ENCODE measurements around the gene PAGE4.

The PAGE4 gene

GRCh38 chrX:49858341-49858740 lies 29.2 kb downstream of the PAGE4 start:
- no peak overlapping the region for H3K27ac ChIP-seq (ENCODE audit: low read depth, low read length, poor library complexity, severe bottlenecking)
- TF ChIP-seq CTCF (IDR thresholded peaks at IDR 0.05; ENCODE audit: low read length): no peak
- no peak for TF ChIP-seq EZH2 (IDR thresholded peaks at IDR 0.05; ENCODE audit: borderline replicate concordance, low read length)
- no peaks in the 10 kb centered on the region for H3K27me3 ChIP-seq (ENCODE audit: insufficient read depth, low read length)
- no peaks in the 10 kb centered on the region for H3K9me2 ChIP-seq (ENCODE audit: low read depth, low read length)
- no peaks in the 10 kb centered on the region for H3K79me2 ChIP-seq (ENCODE audit: insufficient read depth, low read length)
- no peak overlapping the region for H2AFZ ChIP-seq (ENCODE audit: low read length)
- H3K9ac ChIP-seq (ENCODE audit: low read length): no peak overlapping the region
- H3F3A ChIP-seq (ENCODE audit: insufficient read depth, low read length): no peaks in the 10 kb centered on the region
- no peaks in the 10 kb centered on the region for H3K9me3 ChIP-seq (ENCODE audit: low read length)
- no peaks in the 10 kb centered on the region for H3K4me1 ChIP-seq (ENCODE audit: insufficient read depth, low read length, severe bottlenecking)
- no peaks in the 10 kb centered on the region for H4K20me1 ChIP-seq (ENCODE audit: insufficient read depth, low read length)
- H3K4me2 ChIP-seq (ENCODE audit: low read length): no peak overlapping the region
- no peaks in the 10 kb centered on the region for H3K36me3 ChIP-seq (ENCODE audit: insufficient read depth, low read length)
- no peak overlapping the region for H3K4me3 ChIP-seq (ENCODE audit: low read depth, low read length, poor library complexity, severe bottlenecking)

- Histone ChIP-seq H3K27me3 (ENCODE audit: insufficient read depth, low read length) (no peaks in the 10 kb centered on the region), H3F3A (ENCODE audit: insufficient read depth, low read length) (no peaks in the 10 kb centered on the region), H3K9me3 (ENCODE audit: low read length) (no peaks in the 10 kb centered on the region), H3K4me2 (ENCODE audit: low read length) (no peak overlapping the region), H3K9ac (ENCODE audit: low read length) (no peak overlapping the region), H3K4me3 (ENCODE audit: low read depth, low read length, poor library complexity, severe bottlenecking) (no peak overlapping the region), H3K4me1 (ENCODE audit: insufficient read depth, low read length, severe bottlenecking) (no peaks in the 10 kb centered on the region), H3K9me2 (ENCODE audit: low read depth, low read length) (no peaks in the 10 kb centered on the region), H3K36me3 (ENCODE audit: insufficient read depth, low read length) (no peaks in the 10 kb centered on the region), H2AFZ (ENCODE audit: low read length) (no peak overlapping the region), H3K79me2 (ENCODE audit: insufficient read depth, low read length) (no peaks in the 10 kb centered on the region), H3K27ac (ENCODE audit: low read depth, low read length, poor library complexity, severe bottlenecking) (no peak overlapping the region), H4K20me1 (ENCODE audit: insufficient read depth, low read length) (no peaks in the 10 kb centered on the region)
- TF ChIP-seq EZH2 (IDR thresholded peaks at IDR 0.05; ENCODE audit: borderline replicate concordance, low read length) (no peak), CTCF (IDR thresholded peaks at IDR 0.05; ENCODE audit: low read length) (no peak)
Observed at GRCh38 chrX:49859491-49859890, 30.4 kb downstream of the PAGE4 start.

GRCh38 chrX:49860867-49861535 lies 31.9 kb downstream of the PAGE4 start:
- H3K9ac ChIP-seq (ENCODE audit: low read length): no peak overlapping the region
- no peaks in the 10 kb centered on the region for H3K9me3 ChIP-seq (ENCODE audit: low read length)
- H3K27me3 ChIP-seq (ENCODE audit: insufficient read depth, low read length): no peaks in the 10 kb centered on the region
- H3K4me1 ChIP-seq (ENCODE audit: insufficient read depth, low read length, severe bottlenecking): no peaks in the 10 kb centered on the region
- H3F3A ChIP-seq (ENCODE audit: insufficient read depth, low read length): no peaks in the 10 kb centered on the region
- no peaks in the 10 kb centered on the region for H4K20me1 ChIP-seq (ENCODE audit: insufficient read depth, low read length)
- H3K79me2 ChIP-seq (ENCODE audit: insufficient read depth, low read length): no peaks in the 10 kb centered on the region
- H3K4me2 ChIP-seq (ENCODE audit: low read length): no peak overlapping the region
- H2AFZ ChIP-seq (ENCODE audit: low read length): no peak overlapping the region
- H3K36me3 ChIP-seq (ENCODE audit: insufficient read depth, low read length): no peaks in the 10 kb centered on the region
- TF ChIP-seq CTCF (IDR thresholded peaks at IDR 0.05; ENCODE audit: low read length) (no peak), EZH2 (IDR thresholded peaks at IDR 0.05; ENCODE audit: borderline replicate concordance, low read length) (no peak)
- H3K9me2 ChIP-seq (ENCODE audit: low read depth, low read length): no peaks in the 10 kb centered on the region
- no peak overlapping the region for H3K4me3 ChIP-seq (ENCODE audit: low read depth, low read length, poor library complexity, severe bottlenecking)
- H3K27ac ChIP-seq (ENCODE audit: low read depth, low read length, poor library complexity, severe bottlenecking): no peak overlapping the region

Measured in OCI-LY1 (cell line).